Endothelial cell of umbilical vein (primary cell): ENCODE results near the gene PPP1R3D. TPM values are rescaled to one million over a fixed set of nuclear protein-coding genes. Genes with fewer than 3 reads are reported as not detected.

Experiments
- BruUV-seq: library from RNA; stranded (reverse); fragments of 400-500 nt; replicated peaks from 2 replicates; lab custom pipeline; 2021; lab: Mats Ljungman, UMichigan
- CTCF ChIA-PET: fragments of 300-600, 350-600 bp; sonication (Branson Sonifier 250); formaldehyde crosslinking; loops from one replicate; lab custom pipeline; 2021; ENCODE audit warnings: antibody characterized with exemption, inconsistent platforms; lab: Charles Lee
- POLR2A ChIA-PET: fragments of 300-600, 350-600 bp; sonication (Branson Sonifier 250); formaldehyde crosslinking; loops from one replicate; lab custom pipeline; 2021; ENCODE audit warnings: antibody characterized with exemption, inconsistent platforms; lab: Charles Lee
- DNase-seq: peaks from one replicate; pipeline ENCODE4 v3.0.0-alpha.2; 2011; ENCODE audit warnings: low read depth, low spot score
- FAIRE-seq: peaks from 2 replicates; lab custom pipeline; 2011; peaks lifted over from hg19 to GRCh38; lab: Jason Lieb, UNC
- H2AFZ ChIP-seq: 2 replicates; pipeline ENCODE4 v1.6.0; 2012; ENCODE audit warnings: low read depth, low read length, control low read depth, inconsistent platforms
- H3K27ac ChIP-seq: 2 replicates; pipeline ENCODE4 v1.5.1; 2011; ENCODE audit warnings: low read depth, mild to moderate bottlenecking, control low read depth, low read length, moderate library complexity; ENCODE audit not compliant: insufficient read depth
- H3K27me3 ChIP-seq, 2 experiments: 2 replicates each; pipeline versions ENCODE4 v1.6.0 to v1.6.1; 2011; ENCODE audit warnings: low read length in 2 of 2, mixed read lengths in 1 of 2; ENCODE audit not compliant: control insufficient read depth in 2 of 2, insufficient read depth in 2 of 2
- H3K36me3 ChIP-seq, 2 experiments: 2 replicates in 1 of 2; 3 replicates in 1 of 2; pipeline ENCODE4 v1.5.1; 2011; ENCODE audit warnings: low read length in 2 of 2, mild to moderate bottlenecking in 1 of 2, moderate library complexity in 1 of 2; ENCODE audit not compliant: control insufficient read depth in 2 of 2, insufficient read depth in 2 of 2; ENCODE audit errors: extremely low read depth in 1 of 2
- H3K4me1 ChIP-seq: 3 replicates; pipeline ENCODE4 v1.5.1; 2011; ENCODE audit warnings: mild to moderate bottlenecking, low read length; ENCODE audit not compliant: control insufficient read depth, insufficient read depth; ENCODE audit errors: extremely low read depth
- H3K4me2 ChIP-seq: 2 replicates; pipeline ENCODE4 v1.6.1; 2011; ENCODE audit warnings: low read length, control low read depth, mixed read lengths; ENCODE audit not compliant: insufficient read depth
- H3K4me3 ChIP-seq, 3 experiments: fragments of 200-600 bp in 1 of 3; sonication (generic), shearing (Covaris generic) in 1 of 3; replicated peaks in 1 of 3; 2 replicates each; pipeline ENCODE4 v1.5.1; 2011 to 2016; ENCODE audit warnings: control low read depth in 3 of 3, low read length in 3 of 3, mild to moderate bottlenecking in 2 of 3, inconsistent platforms in 1 of 3, low read depth in 1 of 3, moderate library complexity in 1 of 3; ENCODE audit not compliant: insufficient read depth in 1 of 3
- H3K79me2 ChIP-seq: 2 replicates; pipeline ENCODE4 v1.6.0; 2012; ENCODE audit warnings: low read length, inconsistent platforms; ENCODE audit not compliant: control insufficient read depth, insufficient read depth
- H3K9ac ChIP-seq: replicated peaks from 2 replicates; pipeline ENCODE3; 2011; ENCODE audit warnings: low read length, control low read depth; ENCODE audit not compliant: insufficient read depth; ENCODE audit errors: extremely low read depth
- H3K9me1 ChIP-seq: replicated peaks from 3 replicates; pipeline ENCODE4 v1.6.0; 2011; ENCODE audit warnings: mild to moderate bottlenecking, low read length; ENCODE audit not compliant: control insufficient read depth, insufficient read depth; ENCODE audit errors: extremely low read depth
- H3K9me3 ChIP-seq: replicated peaks from 2 replicates; pipeline ENCODE4 v1.5.1; 2012; ENCODE audit warnings: low read length, inconsistent platforms; ENCODE audit not compliant: control insufficient read depth, insufficient read depth
- H4K20me1 ChIP-seq: replicated peaks from 2 replicates; pipeline ENCODE3; 2011; ENCODE audit warnings: mild to moderate bottlenecking, low read length; ENCODE audit not compliant: control insufficient read depth, insufficient read depth; ENCODE audit errors: extremely low read depth
- CTCF ChIP-seq, 2 donors: IDR thresholded peaks; 1 replicate in 1 of 2; 2 replicates in 1 of 2; pipeline ENCODE4 v1.5.1; 2011; ENCODE audit warnings: low read length in 2 of 2, mild to moderate bottlenecking in 2 of 2, moderate library complexity in 2 of 2, control low read depth in 1 of 2, inconsistent platforms in 1 of 2, low read depth in 1 of 2; ENCODE audit not compliant: insufficient read depth in 1 of 2; ENCODE audit errors: extremely low read depth in 1 of 2
- EZH2 ChIP-seq: IDR thresholded peaks from 2 replicates; pipeline ENCODE4 v1.6.1; 2012; ENCODE audit warnings: borderline replicate concordance, low read depth, mild to moderate bottlenecking, moderate library complexity, low read length, inconsistent platforms; ENCODE audit not compliant: severe bottlenecking
- FOS ChIP-seq: IDR thresholded peaks from 2 replicates; pipeline ENCODE4 v1.6.1; 2011; ENCODE audit warnings: mild to moderate bottlenecking, low read length, moderate library complexity, borderline replicate concordance; ENCODE audit not compliant: insufficient read depth
- GATA2 ChIP-seq: IDR thresholded peaks from 2 replicates; pipeline ENCODE4 v1.7.0; 2011; ENCODE audit warnings: low read depth, mild to moderate bottlenecking, moderate library complexity, mixed read lengths, low read length; ENCODE audit not compliant: insufficient read length, insufficient read depth
- JUN ChIP-seq: IDR thresholded peaks from 2 replicates; pipeline ENCODE4 v1.6.1; 2011; ENCODE audit warnings: borderline replicate concordance, low read depth; ENCODE audit not compliant: insufficient read length, insufficient read depth
- MAX ChIP-seq: IDR thresholded peaks from 2 replicates; pipeline ENCODE4 v1.6.1; 2011; ENCODE audit not compliant: insufficient read depth, insufficient read length
- MYC ChIP-seq: IDR thresholded peaks from one replicate; pipeline ENCODE4 v1.6.1; 2011; ENCODE audit warnings: mild to moderate bottlenecking, low read depth, low read length
- POLR2A ChIP-seq: IDR thresholded peaks from 2 replicates; pipeline ENCODE4 v1.6.1; 2012; ENCODE audit warnings: low read depth, mild to moderate bottlenecking, control low read depth, low read length
- POLR2AphosphoS5 ChIP-seq: IDR thresholded peaks from 2 replicates; pipeline ENCODE4 v1.6.1; 2012; ENCODE audit warnings: low read depth, mild to moderate bottlenecking, control low read depth, low read length, moderate library complexity; ENCODE audit not compliant: insufficient read depth
- dilution Hi-C: fragments of 300-500 bp; cut with MboI; formaldehyde crosslinking; loops from one replicate; pipeline ENCODE4 v1.15.0; 2019; ENCODE audit warnings: low sequenced_read_pairs; ENCODE audit not compliant: extremely low pct_ligation_motif_present
- intact Hi-C: fragments of 100-400 bp; cut with micrococcal nuclease; formaldehyde crosslinking; loops from one replicate; pipeline ENCODE4 v1.10.0; 2022
- polyA plus RNA-seq, 4 experiments: library from polyadenylated mRNA; depleted of rRNA in 3 of 4; stranded (reverse) in 3 of 4; unstranded in 1 of 4; fragments of >200 nt; gene quantifications; 2 replicates each; pipeline versions ENCODE4 v1.2.1 to v1.2.3, GENCODE V29; 2011 to 2012; ENCODE audit warnings: missing spikeins in 1 of 4
- total RNA-seq: library from RNA; stranded (reverse); gene quantifications from 2 replicates; pipeline ENCODE4 v1.2.3, GENCODE V29; 2021

Gene PPP1R3D
- total and polyA plus RNA-seq, 2 donors (not counting 3 experiments of a cell fraction or from before 2014, with no cell fraction given), result 1.7 to 5.2 TPM

- Histone ChIP-seq H3K79me2 (no peaks in the 10 kb centered on the region), H3K36me3 (no peaks in the 10 kb centered on the region), H3K4me2 (no peak overlapping the region), H3K4me3 (no peak overlapping the region), H3K9me1 (no peaks in the 10 kb centered on the region), H3K4me1 (no peaks in the 10 kb centered on the region), H2AFZ (no peak overlapping the region), H3K9ac (no peak overlapping the region), H4K20me1 (no peaks in the 10 kb centered on the region), H3K27ac (no peak overlapping the region), H3K9me3 (no peaks in the 10 kb centered on the region), H3K27me3 (no peaks in the 10 kb centered on the region)
- BruUV-seq, result no TSS peak
- ChIA-PET POLR2A (no interaction called here), CTCF (no interaction called here)
- no peak for DNase-seq
- dilution Hi-C loops (no loop called here), intact Hi-C loops (no loop called here)
- no peak for FAIRE-seq
- no peak for TF ChIP-seq JUN
- no peak for TF ChIP-seq POLR2A
- TF ChIP-seq POLR2AphosphoS5, result no peak
- no peak for TF ChIP-seq EZH2
- TF ChIP-seq FOS, result no peak
- no peak for TF ChIP-seq CTCF (IDR thresholded peaks at IDR 0.05; ENCODE audit: extremely low read depth in 1 of 2, insufficient read depth in 1 of 2, low read depth in 1 of 2, low read length in 2 of 2)
- no peak for TF ChIP-seq MAX
- TF ChIP-seq MYC, result no peak
- no peak for TF ChIP-seq GATA2
Observed at GRCh38 chr20:59985864-59986263, 45.8 kb upstream of the PPP1R3D start.
